Measurements from ENCODE around the gene TRPM2.
"Not testable (repeated sequence)": the region's sequence is repeated elsewhere in the genome, so short reads cannot be mapped to it uniquely, and the experiment has no call there.

The TRPM2 gene

DNA sequence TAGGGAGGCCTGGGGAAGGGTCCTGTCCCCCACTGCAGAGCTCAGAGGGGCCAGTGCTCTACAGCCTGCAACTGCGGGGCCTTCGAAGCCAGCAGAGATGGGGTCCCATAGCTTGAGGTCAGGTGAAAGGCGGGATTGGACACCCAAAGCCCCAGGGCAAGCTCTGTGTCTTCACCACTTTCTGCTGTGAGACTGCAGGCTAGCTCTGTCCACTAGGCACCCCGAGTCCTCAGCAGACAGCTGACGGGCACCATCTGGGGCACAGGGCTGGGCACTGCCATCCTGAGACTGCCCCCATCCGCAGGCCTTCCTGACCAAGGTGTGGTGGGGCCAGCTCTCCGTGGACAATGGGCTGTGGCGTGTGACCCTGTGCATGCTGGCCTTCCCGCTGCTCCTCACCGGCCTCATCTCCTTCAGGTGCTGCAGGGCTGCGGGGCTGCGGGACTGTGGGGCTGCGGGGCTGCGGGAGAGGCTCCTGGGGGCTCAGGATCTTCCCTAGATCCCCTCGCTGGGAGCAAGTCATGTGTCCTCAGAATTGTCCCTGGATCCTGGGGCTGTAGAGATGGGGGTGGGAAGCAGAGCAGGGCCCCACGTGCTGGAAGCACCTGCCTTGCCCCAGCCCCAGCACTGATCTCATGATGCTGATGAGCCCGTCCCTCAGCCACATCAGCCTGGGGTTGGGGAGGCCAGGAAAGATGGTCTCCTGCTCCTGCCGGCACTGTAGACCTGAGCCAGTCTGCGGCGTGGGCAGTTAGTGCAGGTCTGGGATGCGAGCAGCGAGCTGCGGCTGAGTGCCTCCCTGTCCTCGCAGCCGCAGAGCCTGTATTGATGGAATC is 46.8 kb downstream of the TRPM2 start:
- DNase-seq, result no peak

DNA sequence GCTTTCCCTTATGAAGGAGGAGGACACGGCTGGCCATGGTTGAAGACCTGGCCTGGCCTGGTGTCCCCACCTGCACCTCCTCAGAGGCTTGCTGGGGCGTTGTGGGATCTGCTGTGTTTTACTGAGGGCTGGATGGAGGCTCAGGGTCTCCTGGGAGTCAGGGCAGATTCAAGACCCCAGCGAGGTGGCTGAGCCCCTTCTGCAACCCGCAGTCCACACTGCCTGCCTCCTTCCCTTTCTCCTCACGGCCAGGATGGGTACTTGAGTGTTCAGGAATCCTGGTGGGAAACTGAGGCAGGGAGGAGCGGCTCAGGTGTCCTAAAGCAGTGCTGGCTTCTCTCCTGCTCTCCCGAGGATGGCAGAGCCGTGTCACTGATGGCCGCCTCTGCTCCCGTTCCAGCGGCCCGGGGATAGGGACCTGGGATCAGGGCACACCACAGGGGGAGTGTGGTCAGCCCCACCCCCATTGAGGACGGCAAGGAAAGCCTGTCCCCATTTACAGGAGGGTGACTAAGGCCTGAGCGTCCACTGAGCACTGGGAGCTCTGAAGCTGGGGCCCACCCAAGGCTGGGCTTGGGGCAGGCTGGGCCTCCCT is 47.5 kb downstream of the TRPM2 start:
- DNase-seq, result no peak

DNA sequence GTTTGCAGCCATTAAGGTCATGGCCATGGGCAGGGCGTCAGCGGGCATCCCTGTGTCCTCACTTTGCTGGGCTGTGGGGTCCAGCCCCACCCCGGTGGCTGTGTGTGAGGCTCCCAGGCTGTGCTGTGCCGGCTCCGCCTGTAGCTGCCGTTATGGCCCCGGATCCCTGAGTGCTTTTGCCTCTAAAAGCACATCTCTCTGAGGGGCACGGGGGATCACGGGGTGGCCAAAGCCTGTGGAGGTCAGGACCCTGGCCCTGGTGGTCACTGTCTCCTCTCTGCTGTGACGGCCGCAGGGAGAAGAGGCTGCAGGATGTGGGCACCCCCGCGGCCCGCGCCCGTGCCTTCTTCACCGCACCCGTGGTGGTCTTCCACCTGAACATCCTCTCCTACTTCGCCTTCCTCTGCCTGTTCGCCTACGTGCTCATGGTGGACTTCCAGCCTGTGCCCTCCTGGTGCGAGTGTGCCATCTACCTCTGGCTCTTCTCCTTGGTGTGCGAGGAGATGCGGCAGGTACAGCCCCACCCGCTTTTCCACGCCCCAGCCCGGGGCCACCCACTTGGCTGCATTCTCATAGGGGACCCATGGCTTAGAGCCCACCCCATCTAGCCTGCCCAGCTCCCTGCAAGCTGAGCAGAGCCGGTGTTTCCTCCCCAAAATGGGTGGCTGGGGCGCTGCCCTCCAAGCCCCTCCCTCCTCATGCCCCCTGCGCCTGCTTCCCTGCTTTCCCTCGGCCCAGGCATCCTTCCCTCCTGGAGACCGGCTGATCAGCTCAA is 48.2 kb downstream of the TRPM2 start:
- DNase-seq, result no peak

DNA sequence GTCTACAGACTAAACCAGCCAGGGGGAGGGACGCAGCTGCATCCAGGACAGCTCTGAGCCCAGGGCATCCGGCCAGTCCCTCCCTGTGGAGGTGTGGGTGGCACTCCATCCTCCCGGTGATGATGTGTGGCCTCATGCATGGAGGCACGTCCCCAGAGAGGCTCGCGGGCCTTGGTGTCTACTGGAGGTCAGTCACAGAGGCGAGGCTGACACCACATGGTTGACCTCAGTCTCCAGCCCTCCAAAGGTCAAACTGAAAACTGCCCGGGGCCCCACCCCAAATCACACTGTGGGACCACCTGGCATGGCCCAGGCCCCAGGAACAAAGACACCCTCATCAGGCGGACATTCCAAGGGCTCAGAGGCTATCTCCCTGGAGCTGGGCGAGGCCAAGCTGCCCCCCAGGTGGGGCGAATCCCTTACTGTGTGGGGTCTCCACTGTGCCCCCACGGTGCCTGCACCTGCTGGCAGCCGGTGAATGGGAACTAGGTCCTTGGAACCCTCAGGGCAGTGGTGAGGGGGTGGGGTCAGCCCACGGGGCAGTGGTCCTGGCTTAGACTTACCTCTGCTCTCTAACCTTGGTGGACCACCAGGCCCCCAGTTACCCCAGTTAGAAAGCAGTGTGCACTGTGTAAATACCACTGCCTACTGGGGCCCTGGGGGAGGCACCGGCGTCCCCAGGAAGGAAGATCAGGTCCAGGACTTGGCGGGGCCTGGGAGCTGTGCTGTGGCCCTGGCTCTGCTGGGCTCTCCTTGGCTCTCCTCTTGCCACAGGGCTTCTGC is 49.1 kb downstream of the TRPM2 start:
- DNase-seq, result no peak

DNA sequence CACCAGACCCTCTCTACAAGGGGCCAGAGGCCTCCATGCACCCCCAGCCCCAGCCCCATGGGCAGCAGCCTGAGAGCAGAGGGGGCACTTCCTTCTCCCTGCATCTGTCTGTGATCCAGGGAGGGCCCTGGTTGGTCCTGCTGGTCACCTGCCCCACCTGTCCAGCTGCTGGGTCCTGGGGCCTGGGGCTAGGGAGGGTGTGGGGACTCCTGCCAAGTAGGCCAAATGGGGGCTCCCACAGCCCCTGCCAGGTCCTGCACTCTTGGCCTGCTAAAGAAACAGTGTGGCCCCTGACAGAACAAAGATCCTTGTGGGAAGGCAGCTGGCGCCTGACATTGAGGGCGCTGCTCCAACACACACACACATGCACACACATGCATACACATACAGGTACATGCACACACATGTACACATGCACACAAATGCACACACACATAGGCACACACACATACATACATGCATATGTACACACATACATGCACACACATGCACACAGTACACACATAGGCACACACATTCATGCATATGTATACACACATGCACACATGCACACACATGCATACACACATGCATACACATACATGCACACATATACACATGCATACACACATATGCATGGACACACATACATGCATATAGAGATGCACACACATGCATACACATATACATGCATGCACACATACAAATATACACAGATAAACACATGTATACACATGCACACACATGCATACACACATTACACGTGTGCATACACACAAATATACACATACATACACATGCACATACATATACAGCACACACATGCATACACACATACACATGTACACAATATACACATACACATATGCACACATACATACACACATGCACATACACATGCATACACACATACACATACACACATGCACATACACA is 49.9 kb downstream of the TRPM2 start:
- no peak for DNase-seq

DNA sequence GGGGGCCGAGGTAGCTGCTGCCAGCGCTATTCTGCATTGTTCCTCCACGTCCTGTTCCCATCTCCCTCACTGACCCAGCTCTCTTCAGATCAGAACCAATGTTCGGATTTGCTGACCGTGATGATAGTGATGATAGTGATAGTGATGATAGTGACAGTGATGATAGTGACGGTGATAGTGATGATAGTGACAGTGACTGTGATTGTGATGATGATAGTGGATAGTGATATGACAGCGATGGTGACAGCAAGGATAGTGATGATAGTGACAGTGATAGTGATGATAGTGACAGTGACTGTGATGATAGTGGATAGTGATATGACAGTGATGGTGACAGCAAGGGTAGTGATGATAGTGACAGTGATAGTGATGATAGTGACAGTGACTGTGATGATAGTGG is 51.1 kb downstream of the TRPM2 start:
- DNase-seq, result not testable (repeated sequence)

DNA sequence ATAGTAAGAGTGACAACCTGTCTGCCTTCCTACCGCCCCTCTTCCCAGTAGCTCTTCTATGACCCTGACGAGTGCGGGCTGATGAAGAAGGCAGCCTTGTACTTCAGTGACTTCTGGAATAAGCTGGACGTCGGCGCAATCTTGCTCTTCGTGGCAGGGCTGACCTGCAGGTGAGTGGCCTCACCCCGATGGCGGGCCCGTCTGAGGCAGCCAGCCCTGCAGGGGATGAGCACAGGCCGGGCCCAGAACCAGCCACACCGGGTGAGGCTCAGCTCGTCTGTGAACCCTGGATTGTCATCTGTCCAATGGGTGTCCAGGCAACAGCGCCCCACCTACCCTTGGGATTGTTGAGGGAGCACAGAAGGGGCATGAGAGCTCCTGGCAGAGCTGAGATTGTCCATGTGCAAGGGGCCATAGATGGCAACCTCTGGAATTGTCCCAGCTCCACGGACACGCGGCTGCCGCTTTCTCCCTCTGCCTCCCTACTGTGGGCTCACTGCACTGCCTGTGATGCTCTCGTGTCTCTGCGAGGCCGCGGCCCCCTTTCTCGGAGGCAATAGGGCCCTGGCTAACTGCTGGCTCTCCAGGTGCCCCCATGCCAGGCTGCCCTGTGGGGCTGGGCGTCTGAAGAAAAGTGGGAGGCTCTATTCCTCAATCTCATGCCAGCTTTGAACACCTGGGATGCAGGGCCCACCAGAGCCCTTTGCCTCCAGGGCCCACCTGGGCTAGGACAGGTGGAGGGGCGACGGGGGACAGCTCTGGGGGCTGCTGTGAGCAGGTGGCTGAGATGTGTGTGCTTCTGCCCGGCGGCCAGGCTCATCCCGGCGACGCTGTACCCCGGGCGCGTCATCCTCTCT is 51.9 kb downstream of the TRPM2 start:
- DNase-seq, result no peak

DNA sequence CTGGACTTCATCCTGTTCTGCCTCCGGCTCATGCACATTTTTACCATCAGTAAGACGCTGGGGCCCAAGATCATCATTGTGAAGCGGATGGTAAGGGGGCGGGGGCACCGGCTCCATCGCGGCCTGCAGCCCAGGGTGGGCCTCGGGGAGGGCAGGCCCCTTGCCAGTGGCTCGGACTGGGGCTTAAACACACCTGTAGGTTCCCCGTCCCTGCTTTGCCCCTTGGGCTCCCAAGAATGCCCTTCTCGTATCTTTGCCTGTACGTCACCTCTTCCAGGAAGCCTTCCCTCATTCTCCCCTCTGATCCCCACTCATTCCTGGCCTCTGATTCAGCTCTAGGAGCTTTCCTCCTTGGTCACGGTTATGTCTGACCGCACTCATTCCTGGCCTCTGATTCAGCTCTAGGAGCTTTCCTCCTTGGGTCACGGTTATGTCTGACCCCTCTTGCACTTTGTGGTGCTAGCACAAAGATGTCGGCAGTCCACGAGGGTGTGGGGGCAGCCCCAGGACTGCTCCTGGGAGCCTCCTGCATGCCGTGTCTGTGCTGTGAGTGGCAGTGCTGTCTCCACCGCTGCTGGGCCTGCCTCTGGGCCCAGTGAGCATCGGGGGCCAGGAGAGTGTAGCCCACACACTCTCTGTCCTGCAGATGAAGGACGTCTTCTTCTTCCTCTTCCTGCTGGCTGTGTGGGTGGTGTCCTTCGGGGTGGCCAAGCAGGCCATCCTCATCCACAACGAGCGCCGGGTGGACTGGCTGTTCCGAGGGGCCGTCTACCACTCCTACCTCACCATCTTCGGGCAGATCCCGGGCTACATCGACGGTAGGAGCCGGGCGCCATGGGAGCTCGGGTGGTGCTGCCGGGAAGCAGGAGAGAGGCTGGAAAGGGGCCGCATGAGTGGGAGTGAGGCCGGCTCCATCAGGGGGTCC is 52.8 kb downstream of the TRPM2 start:
- no peak for DNase-seq

DNA sequence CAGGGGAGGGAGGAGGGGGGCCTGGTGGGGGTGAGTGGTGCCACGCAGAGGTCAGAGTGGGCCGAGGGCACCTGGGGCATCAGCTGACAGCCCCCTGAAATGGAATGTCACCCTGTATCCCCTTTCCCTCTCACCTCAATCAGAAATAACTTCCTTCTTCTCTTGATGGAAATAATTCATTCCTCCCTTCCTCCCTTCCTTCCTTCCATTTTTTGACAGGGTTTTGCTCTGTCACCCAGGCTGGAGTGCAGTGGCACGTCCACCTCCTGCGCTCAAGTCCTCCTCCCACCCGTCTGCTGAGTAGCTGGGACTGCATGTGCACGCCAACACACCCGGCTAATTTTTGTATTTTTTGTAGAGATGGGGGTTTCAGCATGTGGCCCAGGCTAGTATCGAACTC is 53.5 kb downstream of the TRPM2 start:
- no peak for DNase-seq

DNA sequence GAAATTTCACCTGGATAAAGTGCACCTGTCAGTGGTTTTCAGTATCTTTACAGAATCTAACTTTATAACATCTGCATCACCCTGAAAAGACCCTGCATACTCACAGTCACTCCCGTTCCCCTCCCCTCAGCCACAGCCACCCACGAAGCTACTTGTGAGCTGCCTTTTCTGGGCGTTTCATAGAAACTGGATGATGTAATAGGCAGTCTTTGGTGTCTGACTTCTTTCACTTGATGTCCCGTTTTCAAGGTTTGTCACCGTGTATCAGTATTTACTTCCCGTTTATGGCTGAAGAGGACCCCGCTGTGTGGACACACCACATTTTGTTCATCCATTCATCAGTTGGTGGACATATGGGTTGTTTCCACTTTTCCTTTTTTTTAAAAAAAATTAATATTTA is 54.1 kb downstream of the TRPM2 start:
- DNase-seq, result no peak

DNA sequence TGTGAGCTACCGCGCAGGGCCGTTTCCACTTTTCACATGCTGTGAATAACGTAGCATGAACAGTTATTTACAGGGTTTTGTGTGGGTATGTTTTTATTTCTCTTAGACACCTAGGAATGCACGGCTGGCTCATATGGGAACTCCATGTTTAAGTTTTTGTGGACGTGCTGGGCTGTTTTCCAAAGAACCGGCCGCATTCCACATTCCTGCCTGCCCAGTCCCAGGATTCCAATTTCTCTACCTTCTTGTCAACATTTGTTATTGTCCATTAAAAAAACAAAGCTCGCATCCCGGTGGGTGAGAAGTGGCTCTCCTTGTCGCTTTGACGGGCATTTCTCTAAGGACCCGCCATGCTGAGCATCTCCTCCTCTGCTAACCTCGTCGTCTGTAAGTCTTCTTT is 54.8 kb downstream of the TRPM2 start:
- no peak for DNase-seq

DNA sequence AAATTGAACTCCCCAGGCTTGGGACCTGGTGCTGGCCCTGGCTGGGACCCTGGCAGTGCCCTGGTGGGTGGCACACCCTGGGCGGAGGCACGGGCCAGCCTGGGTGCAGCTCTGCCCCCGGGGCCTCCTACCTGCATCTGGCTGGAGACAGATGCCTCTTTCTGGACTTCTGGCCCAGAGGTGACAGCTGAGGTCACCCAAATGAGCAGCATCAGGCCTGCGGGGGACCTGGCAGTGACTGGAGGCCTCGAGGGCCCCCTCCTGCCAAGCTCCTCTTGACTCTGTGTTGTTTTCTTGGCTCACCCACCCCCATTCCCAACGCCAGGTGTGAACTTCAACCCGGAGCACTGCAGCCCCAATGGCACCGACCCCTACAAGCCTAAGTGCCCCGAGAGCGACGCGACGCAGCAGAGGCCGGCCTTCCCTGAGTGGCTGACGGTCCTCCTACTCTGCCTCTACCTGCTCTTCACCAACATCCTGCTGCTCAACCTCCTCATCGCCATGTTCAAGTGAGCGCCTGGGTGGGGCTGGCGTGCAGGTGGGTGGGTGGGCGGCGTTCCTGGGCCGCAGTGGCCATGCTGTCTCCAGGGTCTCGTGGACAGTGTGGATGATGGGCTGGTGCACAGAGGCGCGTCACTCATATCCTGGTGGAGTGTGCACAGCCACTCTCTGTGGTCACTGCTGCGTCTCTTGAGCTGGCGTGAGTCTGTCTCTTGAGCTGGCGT is 60.3 kb downstream of the TRPM2 start:
- no peak for DNase-seq

DNA sequence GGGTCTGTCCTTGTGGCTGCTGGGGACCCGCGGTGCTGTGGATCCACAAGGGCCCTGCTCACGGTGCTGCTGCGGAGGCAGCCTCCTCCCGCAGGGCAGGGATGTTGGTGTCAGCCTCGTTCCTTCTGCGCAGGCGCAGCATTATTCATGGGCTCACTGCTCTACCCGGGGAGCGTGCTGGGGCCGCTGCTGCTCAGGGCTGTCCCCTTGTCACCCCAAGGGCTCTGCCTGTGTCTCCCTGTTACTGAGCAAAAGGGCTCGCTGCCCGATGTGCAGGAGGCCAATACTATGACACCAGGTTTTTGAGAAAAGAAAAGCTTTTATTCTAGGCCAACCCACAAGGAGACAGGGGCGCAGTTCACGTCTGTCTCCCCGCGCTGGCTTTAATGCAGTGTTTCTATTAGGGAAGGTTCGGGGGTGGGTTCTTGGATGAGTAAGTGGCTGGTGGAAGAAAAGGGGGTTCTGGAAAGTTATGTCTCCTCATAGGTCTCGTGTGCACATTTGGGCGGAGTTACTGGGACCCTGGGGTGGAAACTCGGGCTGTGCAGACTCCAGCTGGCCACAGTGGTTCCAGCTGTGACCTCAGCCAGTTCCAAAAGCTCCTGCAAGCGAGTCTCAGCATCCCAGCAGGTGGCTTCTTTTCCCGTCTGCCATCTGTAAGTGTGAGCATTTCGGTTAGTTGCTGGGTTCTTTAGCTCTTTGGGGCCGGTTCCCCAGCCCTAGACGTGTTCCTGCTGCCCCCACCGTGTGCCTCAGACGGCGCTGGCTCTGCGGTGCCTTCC is 61.1 kb downstream of the TRPM2 start:
- no peak for DNase-seq

DNA sequence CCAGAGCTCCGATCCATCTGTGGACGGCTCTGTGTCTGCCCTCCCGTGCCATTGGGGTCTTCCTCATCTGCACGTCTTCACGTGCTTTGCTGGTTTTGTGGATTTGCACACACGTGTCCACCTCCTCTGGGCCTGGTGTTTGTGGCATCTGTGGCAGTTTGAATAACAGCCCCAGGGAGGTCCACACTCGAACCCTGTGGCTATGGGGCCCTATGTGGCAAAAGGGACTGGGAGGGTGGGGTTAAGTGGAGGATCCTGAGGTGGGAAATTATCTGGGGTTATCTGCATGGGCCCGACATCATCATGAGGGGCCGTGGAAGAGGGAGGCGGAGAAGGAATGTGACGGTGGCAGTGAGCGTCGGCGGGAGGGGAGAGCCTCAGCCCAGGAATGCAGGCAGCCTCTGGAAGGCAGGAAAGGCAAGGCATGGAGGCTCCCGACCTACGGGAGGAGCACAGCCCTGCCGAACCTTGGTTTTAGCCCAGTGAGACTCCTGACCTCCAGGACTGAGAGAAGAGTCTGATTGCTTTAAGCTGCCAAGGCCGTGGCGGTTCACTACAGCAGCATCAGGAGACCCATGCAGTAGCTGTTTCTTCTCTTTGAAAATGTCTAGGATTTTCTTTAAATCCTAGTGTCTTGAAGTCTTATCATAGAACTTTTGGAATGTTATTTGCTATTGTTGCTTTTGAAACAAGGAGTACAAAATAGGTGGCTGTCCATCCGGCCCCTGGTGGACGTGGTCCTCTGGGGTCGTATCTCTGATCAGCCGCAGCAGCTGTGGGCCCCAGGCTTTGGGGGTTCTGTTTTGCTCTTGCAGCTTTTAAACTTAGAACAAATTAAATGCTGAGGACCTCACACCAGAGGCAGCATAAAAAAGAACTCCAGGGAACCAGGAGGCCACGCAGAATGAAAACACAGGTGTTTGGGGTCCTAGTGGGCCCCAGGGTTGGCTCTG is 61.9 kb downstream of the TRPM2 start:
- DNase-seq, result no peak

DNA sequence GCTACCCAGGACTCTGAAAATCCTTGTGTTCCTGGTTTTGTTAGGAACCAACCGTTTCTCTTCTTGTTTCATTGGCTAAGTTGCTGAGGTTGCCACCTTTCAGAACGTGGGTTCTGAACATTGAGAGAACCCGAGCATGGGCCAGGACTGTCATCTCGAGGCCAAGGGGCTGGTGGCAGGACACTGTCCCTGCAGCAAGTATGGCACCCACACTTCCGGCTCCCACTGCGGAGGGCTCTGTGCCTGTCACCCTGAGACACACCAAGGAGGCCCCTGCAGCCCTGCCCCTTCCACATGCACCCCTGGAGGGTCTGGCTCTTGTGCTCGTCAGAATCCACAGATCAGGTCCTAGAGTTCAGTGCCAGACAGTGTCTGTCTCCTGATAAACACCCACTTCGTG is 62.8 kb downstream of the TRPM2 start:
- DNase-seq, result no peak

DNA sequence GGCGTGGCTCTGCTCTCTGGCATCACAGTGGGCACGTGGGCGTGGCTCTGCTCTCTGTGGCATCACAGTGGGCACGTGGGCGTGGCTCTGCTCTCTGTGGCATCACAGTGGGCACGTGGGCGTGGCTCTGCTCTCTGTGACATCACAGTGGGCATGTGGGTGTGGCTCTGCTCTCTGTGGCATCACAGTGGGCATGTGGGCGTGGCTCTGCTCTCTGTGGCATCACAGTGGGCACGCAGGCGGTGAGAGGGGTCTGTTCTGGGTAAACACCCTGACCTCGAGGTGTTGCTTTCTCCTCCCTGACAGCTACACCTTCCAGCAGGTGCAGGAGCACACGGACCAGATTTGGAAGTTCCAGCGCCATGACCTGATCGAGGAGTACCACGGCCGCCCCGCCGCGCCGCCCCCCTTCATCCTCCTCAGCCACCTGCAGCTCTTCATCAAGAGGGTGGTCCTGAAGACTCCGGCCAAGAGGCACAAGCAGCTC is 64.2 kb downstream of the TRPM2 start:
- not testable (repeated sequence) for DNase-seq
